CD8-positive, alpha-beta memory T cell (primary cell): ENCODE data around the gene COQ10B. TPM values are rescaled to one million over a fixed set of nuclear protein-coding genes. Genes with fewer than 3 reads are reported as not detected.
A peak's percentile ranks its signal among the peaks of the same experiment; 100 is the strongest.

Experiments used
- CTCF ChIA-PET: fragments of 350-600 bp; sonication (Branson Sonifier 250); formaldehyde crosslinking; loops from one replicate; lab custom pipeline; 2021; ENCODE audit warnings: antibody characterized with exemption; lab: Charles Lee
- POLR2A ChIA-PET: fragments of 350-600 bp; sonication (Branson Sonifier 250); formaldehyde crosslinking; loops from one replicate; lab custom pipeline; 2021; ENCODE audit warnings: antibody characterized with exemption; lab: Charles Lee
- DNase-seq, 5 donors: peaks; one replicate each; pipeline versions ENCODE4 v3.0.0 to v3.0.0-alpha.2; 2020 to 2022; ENCODE audit warnings: mixed read lengths in 1 of 5
- H3K27ac ChIP-seq: one replicate; pipeline ENCODE4 v1.7.0; 2013; ENCODE audit warnings: low read depth, mild to moderate bottlenecking, low read length, moderate library complexity
- H3K27me3 ChIP-seq: 2 replicates; pipeline ENCODE4 v1.7.0; 2013; ENCODE audit warnings: low read length, mild to moderate bottlenecking; ENCODE audit not compliant: insufficient read depth, poor library complexity, severe bottlenecking
- H3K36me3 ChIP-seq: 2 replicates; pipeline ENCODE4 v1.7.0; 2013; ENCODE audit warnings: mild to moderate bottlenecking, low read length, moderate library complexity; ENCODE audit not compliant: insufficient read depth
- H3K4me1 ChIP-seq: 2 replicates; pipeline ENCODE4 v1.7.0; 2013; ENCODE audit warnings: mild to moderate bottlenecking, low read length, moderate library complexity; ENCODE audit not compliant: insufficient read depth
- H3K4me3 ChIP-seq: 2 replicates; pipeline ENCODE4 v1.7.0; 2013; ENCODE audit warnings: mild to moderate bottlenecking, low read length
- H3K9me3 ChIP-seq: 2 replicates; pipeline ENCODE4 v1.7.0; 2013; ENCODE audit warnings: mild to moderate bottlenecking, low read length
- H3K27ac Mint-ChIP-seq, 8 donors: one replicate each; pipeline ENCODE4 v1.8.0; 2020 to 2021; ENCODE audit warnings: mixed read lengths in 8 of 8, mild to moderate bottlenecking in 6 of 8, inconsistent platforms in 3 of 8, moderate library complexity in 3 of 8
- H3K27me3 Mint-ChIP-seq, 2 donors: one replicate each; pipeline ENCODE4 v1.8.0; 2020 to 2021; ENCODE audit warnings: mixed read lengths in 2 of 2, mild to moderate bottlenecking in 1 of 2, moderate library complexity in 1 of 2
- H3K36me3 Mint-ChIP-seq, 3 donors: one replicate each; pipeline ENCODE4 v1.8.0; 2020 to 2021; ENCODE audit warnings: mixed read lengths in 3 of 3, inconsistent platforms in 1 of 3, mild to moderate bottlenecking in 1 of 3
- H3K4me1 Mint-ChIP-seq, 3 donors: one replicate each; pipeline ENCODE4 v1.8.0; 2020 to 2021; ENCODE audit warnings: mixed read lengths in 3 of 3, inconsistent platforms in 1 of 3, mild to moderate bottlenecking in 1 of 3
- H3K4me3 Mint-ChIP-seq, 7 donors: one replicate each; pipeline ENCODE4 v1.8.0; 2020 to 2021; ENCODE audit warnings: mixed read lengths in 7 of 7, mild to moderate bottlenecking in 6 of 7, moderate library complexity in 4 of 7, inconsistent platforms in 2 of 7
- H3K9me3 Mint-ChIP-seq, 5 donors: one replicate each; pipeline ENCODE4 v1.8.0; 2020 to 2022; ENCODE audit warnings: mixed read lengths in 5 of 5, mild to moderate bottlenecking in 3 of 5, moderate library complexity in 2 of 5, inconsistent platforms in 1 of 5
- polyA plus RNA-seq: library from polyadenylated mRNA; unstranded; fragments of 300-500 nt; fragmentation: Illumina TruSeq; gene quantifications from one replicate; pipeline ENCODE4 v1.2.3, GENCODE V29; 2021
- total RNA-seq, 2 experiments: library from RNA; stranded (reverse); gene quantifications; one replicate each; pipeline ENCODE4 v1.2.3, GENCODE V29; 2021

Gene COQ10B
- total and polyA plus RNA-seq, 3 experiments from 2014 or later, result 23.4 to 42.6 (median 23.7) TPM

- Mint-ChIP-seq H3K36me3 (peaks cover 0 to 16% (median 0%) of the 10 kb centered on the region in 3 donors), H3K27ac (peak overlapping the region; percentile 90 to 97 (median 96)), H3K27me3 (no peaks in the 10 kb centered on the region), H3K4me3 (peak overlapping the region; percentile 88 to 99 (median 97)), H3K9me3 (no peaks in the 10 kb centered on the region), H3K4me1 (peaks cover 32 to 48% (median 36%) of the 10 kb centered on the region in 3 donors)
- POLR2A ChIA-PET, result interaction anchor here (1.6 to 5.4 kb wide), 4 partner anchors 14 to 191 kb away, joined by 4 to 101 read pairs (median 14); partner anchors contain the start of genes COQ10B, HSPD1, HSPE1 and MARS2
- Histone ChIP-seq H3K27me3 (no peaks in the 10 kb centered on the region), H3K27ac (peak overlapping the region; percentile 94), H3K9me3 (no peaks in the 10 kb centered on the region), H3K4me1 (peaks cover 25% of the 10 kb centered on the region), H3K4me3 (peak overlapping the region; percentile 91), H3K36me3 (no peaks in the 10 kb centered on the region)
- peak in 1 of 5 donors; percentile 33 for DNase-seq
- CTCF ChIA-PET, result interaction anchor here (1.0 to 2.9 kb wide), 3 partner anchors 9 to 62 kb away, joined by 4 to 14 read pairs (median 9); partner anchors contain the start of genes COQ10B, HSPD1 and HSPE1
Observed at GRCh38 chr2:197514754-197515153, 61.4 kb downstream of the COQ10B start.

- H3K27me3 Mint-ChIP-seq, result no peaks in the 10 kb centered on the region
- CTCF ChIA-PET, result interaction anchor here (1.0 to 2.9 kb wide), 4 partner anchors 9 to 190 kb away, joined by 3 to 14 read pairs (median 6); partner anchors contain the start of genes COQ10B, HSPD1, HSPE1 and MARS2
- Histone ChIP-seq H3K27me3 (no peaks in the 10 kb centered on the region), H3K4me3 (peak overlapping the region; percentile 91), H3K9me3 (no peaks in the 10 kb centered on the region), H3K4me1 (peaks cover 25% of the 10 kb centered on the region), H3K36me3 (no peaks in the 10 kb centered on the region), H3K27ac (peak overlapping the region; percentile 94)
- peaks cover 33 to 49% (median 38%) of the 10 kb centered on the region in 3 donors for H3K4me1 Mint-ChIP-seq
- POLR2A ChIA-PET, result interaction anchor here (0.7 to 5.4 kb wide), 7 partner anchors 14 to 190 kb away, joined by 3 to 101 read pairs (median 11); partner anchors contain the start of genes COQ10B, HSPD1, HSPE1 and MARS2
- peak overlapping the region; percentile 88 to 99 (median 97) for H3K4me3 Mint-ChIP-seq
- H3K27ac Mint-ChIP-seq, result peak overlapping the region; percentile 90 to 97 (median 96)
- H3K9me3 Mint-ChIP-seq, result no peaks in the 10 kb centered on the region
- peaks cover 0 to 18% (median 1%) of the 10 kb centered on the region in 3 donors for H3K36me3 Mint-ChIP-seq
- DNase-seq, result peak in 1 of 5 donors; percentile 6
Observed at GRCh38 chr2:197515315-197515738, 62.0 kb downstream of the COQ10B start.

DNA sequence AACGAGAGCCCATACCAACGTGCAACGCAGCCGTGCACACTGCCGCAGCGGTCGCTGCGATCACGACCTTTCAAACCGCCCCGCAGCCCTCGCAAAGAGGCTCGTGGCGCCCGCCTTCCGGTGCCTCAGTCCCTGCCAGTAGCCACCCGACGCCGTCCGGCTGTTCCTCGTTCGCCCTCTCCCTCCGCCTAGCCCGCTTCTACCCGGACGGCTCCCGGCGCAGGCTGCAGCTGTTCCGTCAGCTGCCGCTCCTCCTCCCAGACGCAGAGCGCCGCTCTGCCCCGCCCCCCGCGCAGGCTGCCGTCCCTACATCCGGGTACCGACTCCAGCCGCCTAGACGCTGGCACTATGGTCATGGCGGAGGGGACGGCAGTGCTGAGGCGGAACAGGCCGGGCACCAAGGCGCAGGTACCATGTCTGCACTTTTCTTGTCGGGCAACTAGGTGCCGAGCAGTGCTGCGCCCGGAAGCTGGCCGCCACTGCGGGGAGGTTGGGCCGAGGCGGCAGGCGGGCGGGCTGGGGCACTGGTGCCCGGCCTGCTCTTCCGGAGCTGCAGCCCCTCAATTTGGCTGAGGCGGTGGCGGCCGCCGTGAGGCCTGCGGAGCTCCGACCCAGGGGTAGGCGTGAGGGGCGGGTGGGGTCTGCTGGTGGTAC is 62.5 kb downstream of the COQ10B start, which contains the start of gene MOB4:
Gene MOB4, plus strand, starts transcription at position 328 of the 654 bp plus-strand sequence. Its CDS starts 21 bp downstream, at position 349.
- H3K36me3 Mint-ChIP-seq, result peaks cover 1 to 21% (median 5%) of the 10 kb centered on the region in 3 donors
- POLR2A ChIA-PET, result interaction anchor here (0.7 to 5.4 kb wide), 8 partner anchors 15 to 588 kb away, joined by 3 to 101 read pairs (median 9); partner anchors contain the start of genes COQ10B, HSPD1, HSPE1 and MARS2
- CTCF ChIA-PET, result interaction anchor here (0.9 to 2.9 kb wide), 6 partner anchors 10 to 189 kb away, joined by 3 to 14 read pairs (median 4); partner anchors contain the start of genes COQ10B, HSPD1, HSPE1 and MARS2

DNA sequence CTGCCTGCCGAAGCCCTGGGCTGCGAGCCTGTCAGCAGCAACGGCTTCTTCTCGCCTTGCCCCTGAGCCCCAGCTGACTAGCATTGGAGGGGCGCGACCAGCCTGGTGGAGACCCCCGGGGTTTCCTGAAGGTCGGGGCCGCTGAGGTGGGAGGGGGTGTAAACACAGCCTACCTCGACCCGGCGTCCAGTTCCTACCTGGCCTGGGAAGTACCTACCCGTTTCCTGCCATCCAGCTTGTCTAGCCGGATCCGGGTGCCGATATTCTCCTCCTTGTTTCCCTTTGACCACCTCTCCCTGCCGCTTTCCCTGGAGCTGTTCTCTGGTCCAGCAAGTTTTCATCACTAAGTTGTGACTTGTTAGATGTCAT is 63.0 kb downstream of the COQ10B start:
- no peaks in the 10 kb centered on the region for H3K27me3 ChIP-seq
- H3K4me3 ChIP-seq, result peak overlapping the region; percentile 91
- no peaks in the 10 kb centered on the region for H3K36me3 ChIP-seq
- peaks cover 6 to 26% (median 9%) of the 10 kb centered on the region in 3 donors for H3K36me3 Mint-ChIP-seq
- peaks cover 0 to 5% (median 4%) of the 10 kb centered on the region in 5 donors for H3K9me3 Mint-ChIP-seq
- H3K4me1 ChIP-seq, result peaks cover 25% of the 10 kb centered on the region
- peak overlapping the region; percentile 90 to 97 (median 96) for H3K27ac Mint-ChIP-seq
- H3K27me3 Mint-ChIP-seq, result peaks cover 0 to 1% of the 10 kb centered on the region in 2 donors
- H3K4me3 Mint-ChIP-seq, result peak overlapping the region; percentile 88 to 99 (median 97)
- DNase-seq, result peak in 1 of 5 donors; percentile 35
- POLR2A ChIA-PET, result interaction anchor here (1.1 to 5.4 kb wide), 5 partner anchors 15 to 589 kb away, joined by 7 to 101 read pairs (median 13); partner anchors contain the start of genes COQ10B, HSPD1, HSPE1 and MARS2
- peak overlapping the region; percentile 94 for H3K27ac ChIP-seq
- no peaks in the 10 kb centered on the region for H3K9me3 ChIP-seq
- CTCF ChIA-PET, result interaction anchor here (0.9 to 2.9 kb wide), 5 partner anchors 9 to 188 kb away, joined by 3 to 14 read pairs (median 3); partner anchors contain the start of genes COQ10B, HSPD1, HSPE1 and MARS2
- H3K4me1 Mint-ChIP-seq, result peaks cover 39 to 58% (median 48%) of the 10 kb centered on the region in 3 donors

More for the DNA sequence above, 62.5 kb downstream of the COQ10B start, which contains the start of gene MOB4:
- peaks cover 25% of the 10 kb centered on the region for H3K4me1 ChIP-seq
- H3K27ac ChIP-seq, result peak within 1 kb of the TSS; percentile 94
- no peaks in the 10 kb centered on the region for H3K36me3 ChIP-seq
- no peaks in the 10 kb centered on the region for H3K27me3 Mint-ChIP-seq
- H3K9me3 ChIP-seq, result no peaks in the 10 kb centered on the region
- peak within 1 kb of the TSS; percentile 91 for H3K4me3 ChIP-seq
- H3K27ac Mint-ChIP-seq, result peak within 1 kb of the TSS; percentile 90 to 97 (median 96)
- H3K4me3 Mint-ChIP-seq, result peak within 1 kb of the TSS; percentile 88 to 99 (median 97)
- H3K4me1 Mint-ChIP-seq, result peaks cover 36 to 53% (median 44%) of the 10 kb centered on the region in 3 donors
- DNase-seq, result peak; percentile 92 to 96 (median 93)
- H3K9me3 Mint-ChIP-seq, result peaks cover 0 to 1% (median 1%) of the 10 kb centered on the region in 5 donors
- H3K27me3 ChIP-seq, result no peaks in the 10 kb centered on the region

DNA sequence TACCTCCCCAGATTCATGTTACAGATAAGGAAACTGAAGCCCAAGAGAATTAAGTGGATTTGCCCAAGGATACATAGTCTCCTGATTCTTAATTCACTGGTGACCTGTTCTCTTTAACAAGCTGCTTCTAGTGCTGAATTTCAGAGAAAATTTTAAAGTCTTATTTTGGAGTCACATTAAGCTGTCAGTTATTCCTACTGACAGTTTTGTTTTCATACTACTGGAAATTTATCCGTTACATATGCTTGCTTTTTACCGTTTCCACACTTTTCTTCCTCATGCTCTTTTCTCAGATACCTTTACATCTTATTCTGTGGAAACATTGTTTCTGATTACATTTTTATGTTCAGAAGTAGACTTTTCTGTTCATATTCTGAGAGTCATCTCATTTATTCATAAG is 63.8 kb downstream of the COQ10B start:
- POLR2A ChIA-PET, result interaction anchor here (2.6 to 5.4 kb wide), 2 partner anchors 16 to 64 kb away, joined by 15 to 101 read pairs; partner anchors contain the start of genes COQ10B, HSPD1 and HSPE1
- Mint-ChIP-seq H3K9me3 (peaks cover 0 to 5% (median 4%) of the 10 kb centered on the region in 5 donors), H3K27me3 (peaks cover 0 to 1% of the 10 kb centered on the region in 2 donors), H3K27ac (peak overlapping the region; percentile 90 to 97 (median 96)), H3K4me1 (peaks cover 42 to 62% (median 53%) of the 10 kb centered on the region in 3 donors), H3K36me3 (peaks cover 6 to 30% (median 9%) of the 10 kb centered on the region in 3 donors), H3K4me3 (peak overlapping the region; percentile 88 to 99 (median 97))
- Histone ChIP-seq H3K27me3 (no peaks in the 10 kb centered on the region), H3K4me3 (peak overlapping the region; percentile 91), H3K4me1 (peaks cover 25% of the 10 kb centered on the region), H3K36me3 (no peaks in the 10 kb centered on the region), H3K27ac (peak overlapping the region; percentile 94), H3K9me3 (no peaks in the 10 kb centered on the region)
- no peak for DNase-seq
- CTCF ChIA-PET, result interaction anchor here (2.3 to 2.9 kb wide), 2 partner anchors 11 to 17 kb away, joined by 9 to 14 read pairs; partner anchors contain the start of genes HSPD1 and HSPE1

Other genes starting within 250 kb of the COQ10B start
- gene ANKRD44, start 142.8 kb upstream of the COQ10B start, total RNA-seq, result 100 to 1,000 TPM; 142 to 150 TPM
- 90.1 TPM for gene ANKRD44, start 142.8 kb upstream of the COQ10B start, polyA plus RNA-seq
- gene SF3B1, start 18.5 kb upstream of the COQ10B start, total RNA-seq, result 100 to 1,000 TPM; 281 to 287 TPM
- 153 TPM for gene SF3B1, start 18.5 kb upstream of the COQ10B start, polyA plus RNA-seq
- 1,000 to 10,000 TPM; 1,152 to 1,183 TPM for gene HSPD1, start 46.3 kb downstream of the COQ10B start, total RNA-seq
- 110 TPM for gene HSPD1, start 46.3 kb downstream of the COQ10B start, polyA plus RNA-seq
- 100 to 1,000 TPM; 449 to 476 TPM for gene HSPE1, start 46.8 kb downstream of the COQ10B start, total RNA-seq
- gene HSPE1, start 46.8 kb downstream of the COQ10B start, polyA plus RNA-seq, result 141 TPM
- gene MOB4, start 62.5 kb downstream of the COQ10B start, total RNA-seq, result 10 to 100 TPM; 21.9 to 26.2 TPM
- gene MOB4, start 62.5 kb downstream of the COQ10B start, polyA plus RNA-seq, result 26.1 TPM
- gene RFTN2, start 222.0 kb downstream of the COQ10B start, total RNA-seq, result under 1 TPM in 1 of 2 experiments, not detected in 1; 0.09 TPM
- 0.06 TPM for gene RFTN2, start 222.0 kb downstream of the COQ10B start, polyA plus RNA-seq